ENCODE results near the gene KCNK10.
"Not testable (repeated sequence)": the region's sequence is repeated elsewhere in the genome, so short reads cannot be mapped to it uniquely, and the experiment has no call there.

KCNK10 gene

GRCh38 chr14:88269806-88270420 lies 53.2 kb downstream of the KCNK10 start:
- no peak for DNase-seq

- DNase-seq: no peak
Measured at GRCh38 chr14:88266474-88266873, 56.6 kb downstream of the KCNK10 start.

GRCh38 chr14:88264116-88264515 lies 59.0 kb downstream of the KCNK10 start:
- no peak for DNase-seq

GRCh38 chr14:88261302-88261701 lies 61.8 kb downstream of the KCNK10 start:
- DNase-seq: not testable (repeated sequence)

GRCh38 chr14:88258021-88258420 lies 65.0 kb downstream of the KCNK10 start:
- DNase-seq: no peak

GRCh38 chr14:88256997-88257950 lies 65.8 kb downstream of the KCNK10 start:
- peak; percentile 8 for DNase-seq

GRCh38 chr14:88255798-88256197 lies 67.3 kb downstream of the KCNK10 start:
- no peak for DNase-seq

GRCh38 chr14:88255196-88255595 lies 67.9 kb downstream of the KCNK10 start:
- DNase-seq: no peak

GRCh38 chr14:88252498-88252897 lies 70.6 kb downstream of the KCNK10 start:
- DNase-seq: no peak

GRCh38 chr14:88251650-88252049 lies 71.4 kb downstream of the KCNK10 start:
- no peak for DNase-seq

- DNase-seq: no peak
Measured at GRCh38 chr14:88249266-88249665, 73.8 kb downstream of the KCNK10 start.

GRCh38 chr14:88248606-88249005 lies 74.5 kb downstream of the KCNK10 start:
- DNase-seq: no peak

GRCh38 chr14:88247228-88247627 lies 75.8 kb downstream of the KCNK10 start:
- DNase-seq: no peak

GRCh38 chr14:88245321-88245720 lies 77.7 kb downstream of the KCNK10 start:
- DNase-seq: no peak

GRCh38 chr14:88243946-88244345 lies 79.1 kb downstream of the KCNK10 start:
- DNase-seq: no peak

- no peak for DNase-seq
Measured at GRCh38 chr14:88242446-88242845, 80.6 kb downstream of the KCNK10 start.

- DNase-seq: no peak
Measured at GRCh38 chr14:88241810-88242209, 81.3 kb downstream of the KCNK10 start.

GRCh38 chr14:88234442-88234841 lies 88.6 kb downstream of the KCNK10 start:
- DNase-seq: no peak

- DNase-seq: peak; percentile 3
Measured at GRCh38 chr14:88233915-88234314, 89.2 kb downstream of the KCNK10 start.

GRCh38 chr14:88232771-88233170 lies 90.3 kb downstream of the KCNK10 start:
- DNase-seq: no peak

GRCh38 chr14:88231603-88232002 lies 91.5 kb downstream of the KCNK10 start:
- no peak for DNase-seq

- no peak for DNase-seq
Measured at GRCh38 chr14:88229428-88229827, 93.6 kb downstream of the KCNK10 start.

- DNase-seq: no peak
Measured at GRCh38 chr14:88228522-88229236, 94.4 kb downstream of the KCNK10 start.
